Choroid plexus epithelial cell (primary cell): ENCODE data around the gene PFDN1.

Source experiments
- DNase-seq: peaks from one replicate; pipeline ENCODE4 v3.0.0-alpha.2; 2010; ENCODE audit warnings: low read depth
- H3K4me3 ChIP-seq: 2 replicates; pipeline ENCODE4 v1.5.1; 2011; ENCODE audit warnings: low read depth, mild to moderate bottlenecking, control low read depth, low read length, moderate library complexity
- CTCF ChIP-seq: conservative IDR thresholded peaks from 2 replicates; pipeline ENCODE4 v1.5.1; 2011; ENCODE audit warnings: low read depth, mild to moderate bottlenecking, control low read depth, inconsistent platforms, low read length, moderate library complexity

Gene PFDN1

GRCh38 chr5:140293091-140293848, 9.6 kb downstream of the PFDN1 start:
- no peak for TF ChIP-seq CTCF
- DNase-seq = peak; percentile 67
- H3K4me3 ChIP-seq = no peak overlapping the region

GRCh38 chr5:140292212-140293036, 10.5 kb downstream of the PFDN1 start:
- peak; percentile 38 for DNase-seq
- H3K4me3 ChIP-seq = no peak overlapping the region
- no peak for TF ChIP-seq CTCF

GRCh38 chr5:140287801-140288521, 14.9 kb downstream of the PFDN1 start:
- no peak overlapping the region for H3K4me3 ChIP-seq
- DNase-seq = no peak
- no peak for TF ChIP-seq CTCF

- DNase-seq = no peak
- H3K4me3 ChIP-seq = no peak overlapping the region
- TF ChIP-seq CTCF = no peak
These were observed 16.5 kb downstream of the PFDN1 start for GRCh38 chr5:140286424-140286823.

GRCh38 chr5:140284013-140284412, 18.9 kb downstream of the PFDN1 start:
- DNase-seq = no peak
- no peak overlapping the region for H3K4me3 ChIP-seq
- TF ChIP-seq CTCF = no peak

GRCh38 chr5:140282266-140282665, 20.6 kb downstream of the PFDN1 start:
- TF ChIP-seq CTCF = no peak
- DNase-seq = no peak

More at GRCh38 chr5:140282266-140282665, 20.6 kb downstream of the PFDN1 start:
- H3K4me3 ChIP-seq = no peak overlapping the region
